Activated CD8-positive, alpha-beta memory T cell treated with anti-CD3 and anti-CD28 coated beads, Interleukin-2, amount 50 U/mL, for 24 hours (primary cell): ENCODE results near the gene CD247.

ENCODE experiments used
- DNase-seq: peaks from one replicate; pipeline ENCODE4 v3.0.0-alpha.2; 2020; ENCODE audit errors: extremely low read depth

Gene CD247

GRCh38 chr1:167440345-167440744 is 78.0 kb downstream of the CD247 start:
- no peak for DNase-seq

GRCh38 chr1:167439301-167439988 is 78.9 kb downstream of the CD247 start:
- no peak for DNase-seq

GRCh38 chr1:167438171-167439138 is 79.9 kb downstream of the CD247 start:
- no peak for DNase-seq

GRCh38 chr1:167435484-167435883 is 82.8 kb downstream of the CD247 start:
- no peak for DNase-seq

GRCh38 chr1:167434306-167434705 is 84.0 kb downstream of the CD247 start:
- DNase-seq, result no peak

- DNase-seq, result no peak
Observed at GRCh38 chr1:167433884-167434283, 84.4 kb downstream of the CD247 start.

GRCh38 chr1:167432780-167433179 is 85.5 kb downstream of the CD247 start:
- DNase-seq, result no peak

- no peak for DNase-seq
Observed at GRCh38 chr1:167431909-167432650, 86.2 kb downstream of the CD247 start.

GRCh38 chr1:167431261-167431908 is 86.9 kb downstream of the CD247 start:
- DNase-seq, result no peak

GRCh38 chr1:167430849-167431242 is 87.5 kb downstream of the CD247 start:
- DNase-seq, result no peak

GRCh38 chr1:167430134-167430848 is 88.0 kb downstream of the CD247 start:
- no peak for DNase-seq

GRCh38 chr1:167429612-167430011 is 88.7 kb downstream of the CD247 start:
- no peak for DNase-seq

- no peak for DNase-seq
Observed at GRCh38 chr1:167428395-167428794, 89.9 kb downstream of the CD247 start.

GRCh38 chr1:167427848-167428247 is 90.5 kb downstream of the CD247 start:
- no peak for DNase-seq

- DNase-seq, result no peak
Observed at GRCh38 chr1:167426716-167427115, 91.6 kb downstream of the CD247 start.

- DNase-seq, result no peak
Observed at GRCh38 chr1:167425482-167425881, 92.8 kb downstream of the CD247 start.

- no peak for DNase-seq
Observed at GRCh38 chr1:167423684-167424619, 94.4 kb downstream of the CD247 start.

GRCh38 chr1:167420510-167420909 is 97.8 kb downstream of the CD247 start:
- DNase-seq, result no peak

GRCh38 chr1:167419245-167419644 is 99.1 kb downstream of the CD247 start:
- DNase-seq, result no peak

GRCh38 chr1:167418391-167418790 is 99.9 kb downstream of the CD247 start:
- DNase-seq, result no peak
